HG03439 (cell line): ENCODE measurements around the gene ATP10A.
"Not testable (repeated sequence)": the region's sequence is repeated elsewhere in the genome, so short reads cannot be mapped to it uniquely, and the experiment has no call there.

ENCODE experiments used
- ATAC-seq: cut with Tn5 transposase; IDR thresholded peaks from one replicate; pipeline ENCODE4 v1.9.1; 2021; ENCODE audit warnings: mild to moderate bottlenecking, moderate library complexity; ENCODE audit not compliant: unreplicated experiment

Gene ATP10A

GRCh38 chr15:25776071-25776746 lies 86.9 kb downstream of the ATP10A start:
- no peak for ATAC-seq

- ATAC-seq: no peak
Observed at GRCh38 chr15:25775317-25775912, 87.7 kb downstream of the ATP10A start.

GRCh38 chr15:25774871-25775270 lies 88.3 kb downstream of the ATP10A start:
- ATAC-seq: no peak

- ATAC-seq: no peak
Observed at GRCh38 chr15:25773248-25773647, 89.9 kb downstream of the ATP10A start.

GRCh38 chr15:25772500-25772899 lies 90.6 kb downstream of the ATP10A start:
- no peak for ATAC-seq

GRCh38 chr15:25771736-25772135 lies 91.4 kb downstream of the ATP10A start:
- not testable (repeated sequence) for ATAC-seq

- no peak for ATAC-seq
Observed at GRCh38 chr15:25771338-25771706, 91.8 kb downstream of the ATP10A start.

GRCh38 chr15:25770618-25771337 lies 92.3 kb downstream of the ATP10A start:
- no peak for ATAC-seq

GRCh38 chr15:25770031-25770430 lies 93.1 kb downstream of the ATP10A start:
- no peak for ATAC-seq

GRCh38 chr15:25768271-25768670 lies 94.9 kb downstream of the ATP10A start:
- ATAC-seq: no peak

- no peak for ATAC-seq
Observed at GRCh38 chr15:25767356-25768151, 95.6 kb downstream of the ATP10A start.

GRCh38 chr15:25766417-25766816 lies 96.7 kb downstream of the ATP10A start:
- ATAC-seq: no peak

GRCh38 chr15:25764980-25765735 lies 98.0 kb downstream of the ATP10A start:
- ATAC-seq: no peak

GRCh38 chr15:25763954-25764353 lies 99.2 kb downstream of the ATP10A start:
- ATAC-seq: no peak

GRCh38 chr15:25763331-25763751 lies 99.8 kb downstream of the ATP10A start:
- ATAC-seq: no peak

GRCh38 chr15:25761971-25762662 lies 101.0 kb downstream of the ATP10A start:
- no peak for ATAC-seq

- ATAC-seq: no peak
Observed at GRCh38 chr15:25759421-25759820, 103.7 kb downstream of the ATP10A start.

GRCh38 chr15:25758612-25759011 lies 104.5 kb downstream of the ATP10A start:
- ATAC-seq: not testable (repeated sequence)

- no peak for ATAC-seq
Observed at GRCh38 chr15:25743548-25744275, 119.4 kb downstream of the ATP10A start.
